GM12872 (cell line): ENCODE results near the gene XPO6.

Source experiments
- TF ChIP-seq, protein P1 (sequence below): IDR thresholded peaks from 3 replicates; pipeline ENCODE4 v1.5.1; 2011; ENCODE audit warnings: low read depth, mild to moderate bottlenecking, low read length, moderate library complexity; ENCODE audit not compliant: insufficient read depth

The XPO6 gene, protein sequence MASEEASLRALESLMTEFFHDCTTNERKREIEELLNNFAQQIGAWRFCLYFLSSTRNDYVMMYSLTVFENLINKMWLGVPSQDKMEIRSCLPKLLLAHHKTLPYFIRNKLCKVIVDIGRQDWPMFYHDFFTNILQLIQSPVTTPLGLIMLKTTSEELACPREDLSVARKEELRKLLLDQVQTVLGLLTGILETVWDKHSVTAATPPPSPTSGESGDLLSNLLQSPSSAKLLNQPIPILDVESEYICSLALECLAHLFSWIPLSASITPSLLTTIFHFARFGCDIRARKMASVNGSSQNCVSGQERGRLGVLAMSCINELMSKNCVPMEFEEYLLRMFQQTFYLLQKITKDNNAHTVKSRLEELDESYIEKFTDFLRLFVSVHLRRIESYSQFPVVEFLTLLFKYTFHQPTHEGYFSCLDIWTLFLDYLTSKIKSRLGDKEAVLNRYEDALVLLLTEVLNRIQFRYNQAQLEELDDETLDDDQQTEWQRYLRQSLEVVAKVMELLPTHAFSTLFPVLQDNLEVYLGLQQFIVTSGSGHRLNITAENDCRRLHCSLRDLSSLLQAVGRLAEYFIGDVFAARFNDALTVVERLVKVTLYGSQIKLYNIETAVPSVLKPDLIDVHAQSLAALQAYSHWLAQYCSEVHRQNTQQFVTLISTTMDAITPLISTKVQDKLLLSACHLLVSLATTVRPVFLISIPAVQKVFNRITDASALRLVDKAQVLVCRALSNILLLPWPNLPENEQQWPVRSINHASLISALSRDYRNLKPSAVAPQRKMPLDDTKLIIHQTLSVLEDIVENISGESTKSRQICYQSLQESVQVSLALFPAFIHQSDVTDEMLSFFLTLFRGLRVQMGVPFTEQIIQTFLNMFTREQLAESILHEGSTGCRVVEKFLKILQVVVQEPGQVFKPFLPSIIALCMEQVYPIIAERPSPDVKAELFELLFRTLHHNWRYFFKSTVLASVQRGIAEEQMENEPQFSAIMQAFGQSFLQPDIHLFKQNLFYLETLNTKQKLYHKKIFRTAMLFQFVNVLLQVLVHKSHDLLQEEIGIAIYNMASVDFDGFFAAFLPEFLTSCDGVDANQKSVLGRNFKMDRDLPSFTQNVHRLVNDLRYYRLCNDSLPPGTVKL

DNA sequence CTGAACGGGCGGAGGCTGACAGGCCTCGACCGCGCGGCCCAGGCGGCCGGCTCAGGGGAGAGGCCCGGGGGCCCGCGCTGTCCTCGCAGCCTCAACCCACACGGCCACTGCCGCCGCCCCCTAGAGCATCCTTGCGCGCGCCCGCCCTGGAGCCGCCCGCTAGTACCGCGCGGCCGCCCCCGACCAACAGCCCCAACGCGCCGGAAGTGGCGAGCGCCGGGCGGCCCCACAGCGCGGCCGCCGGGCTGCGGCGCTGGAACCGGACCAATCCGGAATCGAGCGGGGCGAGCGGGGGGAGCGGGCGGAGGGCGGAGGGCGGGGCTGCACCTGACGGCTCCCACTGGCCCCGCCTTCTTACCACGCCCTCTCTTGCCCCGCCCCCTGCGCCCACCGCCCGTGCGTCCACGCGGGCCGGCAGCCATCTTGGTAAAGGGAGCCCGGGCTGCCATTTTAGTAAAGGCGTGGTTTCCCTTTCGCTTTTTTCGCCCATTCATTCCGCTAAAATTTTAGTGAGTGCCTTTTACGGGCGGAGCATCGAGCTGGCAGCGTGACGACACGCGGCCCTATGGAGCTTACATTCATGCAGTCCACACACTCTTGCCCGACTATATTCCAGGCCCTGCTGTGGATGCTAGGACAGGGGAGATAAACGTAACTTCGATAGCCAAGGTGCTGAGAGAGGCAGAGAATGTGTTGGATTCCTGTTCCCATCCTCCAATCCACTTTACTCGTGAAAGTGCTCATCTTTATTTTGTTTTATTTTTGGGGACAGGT, at the start of gene XPO6:
TSS of gene XPO6 (minus strand) at position 208 of the 774 bp plus-strand sequence. CDS start 597 bp downstream, outside the sequence.
- TF ChIP-seq, protein P1, sequence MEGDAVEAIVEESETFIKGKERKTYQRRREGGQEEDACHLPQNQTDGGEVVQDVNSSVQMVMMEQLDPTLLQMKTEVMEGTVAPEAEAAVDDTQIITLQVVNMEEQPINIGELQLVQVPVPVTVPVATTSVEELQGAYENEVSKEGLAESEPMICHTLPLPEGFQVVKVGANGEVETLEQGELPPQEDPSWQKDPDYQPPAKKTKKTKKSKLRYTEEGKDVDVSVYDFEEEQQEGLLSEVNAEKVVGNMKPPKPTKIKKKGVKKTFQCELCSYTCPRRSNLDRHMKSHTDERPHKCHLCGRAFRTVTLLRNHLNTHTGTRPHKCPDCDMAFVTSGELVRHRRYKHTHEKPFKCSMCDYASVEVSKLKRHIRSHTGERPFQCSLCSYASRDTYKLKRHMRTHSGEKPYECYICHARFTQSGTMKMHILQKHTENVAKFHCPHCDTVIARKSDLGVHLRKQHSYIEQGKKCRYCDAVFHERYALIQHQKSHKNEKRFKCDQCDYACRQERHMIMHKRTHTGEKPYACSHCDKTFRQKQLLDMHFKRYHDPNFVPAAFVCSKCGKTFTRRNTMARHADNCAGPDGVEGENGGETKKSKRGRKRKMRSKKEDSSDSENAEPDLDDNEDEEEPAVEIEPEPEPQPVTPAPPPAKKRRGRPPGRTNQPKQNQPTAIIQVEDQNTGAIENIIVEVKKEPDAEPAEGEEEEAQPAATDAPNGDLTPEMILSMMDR: no peak

DNA sequence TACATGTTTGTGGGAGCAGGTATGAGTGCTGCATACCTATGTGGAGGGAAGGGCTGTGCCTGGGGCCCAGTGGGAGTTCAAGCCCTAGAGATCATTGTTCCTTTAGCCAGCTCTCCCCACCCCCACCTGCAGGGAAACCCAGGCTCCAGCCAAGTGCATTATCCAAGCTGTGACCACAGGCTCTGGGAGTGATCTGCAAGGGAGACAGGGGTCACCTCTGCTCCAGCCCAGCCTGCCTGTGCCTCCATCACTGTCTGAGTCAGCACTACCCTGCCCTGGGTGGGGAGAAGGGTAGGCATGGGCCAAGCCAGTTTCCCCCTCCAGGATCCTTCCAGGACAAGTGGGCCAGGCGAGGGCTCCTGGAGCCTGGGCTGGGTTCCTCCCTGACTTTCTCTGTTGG, 48.4 kb upstream of the XPO6 start:
- TF ChIP-seq, protein P1: no peak

DNA sequence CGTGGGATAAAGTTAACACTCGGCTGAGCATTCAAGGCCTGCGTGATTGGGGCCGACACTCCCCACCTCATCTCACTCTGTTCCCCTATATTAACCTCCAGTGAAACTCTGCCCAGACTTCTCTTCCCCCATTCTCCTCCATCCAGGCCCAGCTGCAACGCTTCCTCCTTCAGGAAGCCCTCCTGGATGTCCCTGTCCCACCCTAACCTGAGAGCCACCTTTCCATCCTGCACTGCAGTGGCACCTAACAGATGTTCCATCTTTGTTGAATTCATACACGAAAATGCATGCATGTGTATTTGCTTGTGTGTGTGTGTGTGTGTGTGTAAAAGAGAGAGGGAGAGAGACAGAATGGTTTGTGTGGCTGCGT, 48.0 kb upstream of the XPO6 start:
- TF ChIP-seq, protein P1: no peak

DNA sequence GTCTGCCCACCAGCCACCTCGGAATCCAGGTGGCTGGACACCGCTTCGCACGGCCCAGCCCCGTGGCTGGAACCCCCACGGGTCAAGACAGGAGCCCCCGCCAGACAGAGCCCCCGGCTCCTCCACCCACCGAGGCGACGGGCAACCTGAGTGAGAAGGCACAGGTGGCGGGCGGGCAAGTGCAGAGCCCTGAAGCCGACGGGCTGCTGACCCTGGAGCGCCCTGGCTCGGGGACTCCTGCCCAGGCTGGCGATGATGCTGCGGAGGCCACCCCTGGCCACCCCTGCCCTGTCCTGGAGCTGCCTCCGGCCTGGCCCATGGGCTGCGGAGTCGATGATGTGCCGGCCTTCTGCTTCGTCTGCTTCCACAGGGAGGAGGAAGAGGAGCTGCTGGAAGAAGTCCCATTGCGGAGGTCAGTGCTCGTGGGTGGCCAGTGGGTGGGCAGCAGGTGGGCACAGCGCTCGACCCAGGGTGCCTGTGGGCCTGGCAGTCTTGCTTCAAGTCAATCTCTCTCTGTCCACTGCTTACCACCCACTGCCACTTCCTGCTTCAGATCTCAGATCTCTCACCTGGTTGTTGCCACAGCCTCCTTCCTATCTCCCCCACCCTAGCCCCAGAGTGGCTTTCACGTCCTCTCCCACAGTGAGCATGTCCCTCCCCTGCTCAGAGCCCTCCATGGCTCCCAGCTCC, 47.5 kb upstream of the XPO6 start:
- TF ChIP-seq, protein P1: no peak

DNA sequence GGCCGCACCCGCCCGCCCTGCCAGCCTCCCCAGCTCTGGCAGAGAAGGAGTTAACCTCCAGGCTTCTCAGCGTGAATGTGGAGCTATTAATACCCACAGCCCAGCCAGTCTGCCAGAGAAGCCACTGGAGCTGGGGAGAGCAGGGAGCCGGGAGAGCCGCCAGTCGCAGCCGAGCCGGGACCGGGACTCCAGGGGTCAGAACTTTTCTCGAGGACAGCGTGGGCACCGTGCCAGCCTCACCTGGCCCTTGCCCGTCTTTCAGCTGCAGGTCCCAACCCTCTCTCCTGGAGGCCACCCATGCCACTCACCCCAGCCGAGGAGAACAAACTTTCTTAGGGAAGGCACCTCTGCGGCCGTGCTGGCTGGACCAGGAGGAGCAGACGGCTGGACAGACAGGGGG, 46.8 kb upstream of the XPO6 start:
- TF ChIP-seq, protein P1: no peak

DNA sequence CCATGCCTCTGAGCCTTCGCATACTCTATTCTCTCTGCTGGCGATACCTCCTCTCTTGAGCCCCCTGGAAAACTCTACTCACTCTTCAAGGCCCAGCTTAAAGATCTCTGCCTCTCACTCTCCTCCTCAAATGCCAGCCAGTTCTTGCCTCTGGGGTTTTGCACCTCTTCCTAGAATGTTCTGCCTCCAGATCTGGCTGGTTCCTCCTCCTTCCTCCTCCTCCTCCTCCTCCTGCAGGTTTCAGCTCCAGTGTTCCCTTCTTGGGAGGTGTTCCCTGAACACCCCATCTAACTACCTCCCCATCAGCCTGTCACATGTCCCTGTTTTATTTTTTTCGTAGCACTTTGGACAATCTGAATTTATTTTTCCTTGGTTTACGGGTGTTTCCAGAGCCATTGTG, 45.5 kb upstream of the XPO6 start:
- TF ChIP-seq, protein P1: no peak
